Stimulated activated CD4-positive, alpha-beta T cell treated with anti-CD3 and anti-CD28 coated beads, Interleukin-12 subunit alpha, Interleukin-12 subunit beta, amount 100 ng/mL, for 48 hours (primary cell): Measurements from ENCODE around the gene POLR2J2.
"Not testable (repeated sequence)": the region's sequence is repeated elsewhere in the genome, so short reads cannot be mapped to it uniquely, and the experiment has no call there.

Experiments used
- DNase-seq, 3 donors: peaks; one replicate each; pipeline ENCODE4 v3.0.0-alpha.2; 2020; ENCODE audit warnings: low read depth in 2 of 3, low spot score in 1 of 3

Gene POLR2J2

GRCh38 chr7:102671166-102671955, at the start of gene POLR2J2:
POLR2J2 (minus strand) TSS chr7:102671663; CDS start chr7:102671601, 62 bp downstream.
- not testable (repeated sequence) for DNase-seq

GRCh38 chr7:102718491-102718890, 47.0 kb upstream of the POLR2J2 start:
- not testable (repeated sequence) for DNase-seq

- not testable (repeated sequence) for DNase-seq
Observed at GRCh38 chr7:102715718-102716117, 44.3 kb upstream of the POLR2J2 start.

GRCh38 chr7:102714774-102715522, 43.5 kb upstream of the POLR2J2 start:
- peak in 1 of 3 donors; percentile 13 for DNase-seq

- DNase-seq, result not testable (repeated sequence)
Observed at GRCh38 chr7:102713691-102714080, 42.2 kb upstream of the POLR2J2 start.

- peak in 2 of 3 donors; percentile 12 to 14 for DNase-seq
Observed at GRCh38 chr7:102713011-102713690, 41.7 kb upstream of the POLR2J2 start.

- not testable (repeated sequence) for DNase-seq
Observed at GRCh38 chr7:102698962-102699750, 27.7 kb upstream of the POLR2J2 start.

- not testable (repeated sequence) for DNase-seq
Observed at GRCh38 chr7:102697642-102698512, 26.4 kb upstream of the POLR2J2 start.

GRCh38 chr7:102696009-102696408, 24.5 kb upstream of the POLR2J2 start:
- not testable (repeated sequence) for DNase-seq

GRCh38 chr7:102695033-102695552, 23.6 kb upstream of the POLR2J2 start:
- not testable (repeated sequence) for DNase-seq

- DNase-seq, result not testable (repeated sequence)
Observed at GRCh38 chr7:102694008-102694407, 22.5 kb upstream of the POLR2J2 start.

GRCh38 chr7:102690602-102691001, 19.1 kb upstream of the POLR2J2 start:
- DNase-seq, result not testable (repeated sequence)

GRCh38 chr7:102689436-102690282, 18.2 kb upstream of the POLR2J2 start:
- DNase-seq, result not testable (repeated sequence)

- DNase-seq, result not testable (repeated sequence)
Observed at GRCh38 chr7:102688299-102689036, 17.0 kb upstream of the POLR2J2 start.

GRCh38 chr7:102682560-102682959, 11.1 kb upstream of the POLR2J2 start:
- not testable (repeated sequence) for DNase-seq

GRCh38 chr7:102680780-102681179, 9.3 kb upstream of the POLR2J2 start:
- DNase-seq, result not testable (repeated sequence)

GRCh38 chr7:102675545-102675944, 4.1 kb upstream of the POLR2J2 start:
- DNase-seq, result peak in 1 of 3 donors; percentile 9
